ENCODE results near the gene ALOX15B.

Gene ALOX15B

DNA sequence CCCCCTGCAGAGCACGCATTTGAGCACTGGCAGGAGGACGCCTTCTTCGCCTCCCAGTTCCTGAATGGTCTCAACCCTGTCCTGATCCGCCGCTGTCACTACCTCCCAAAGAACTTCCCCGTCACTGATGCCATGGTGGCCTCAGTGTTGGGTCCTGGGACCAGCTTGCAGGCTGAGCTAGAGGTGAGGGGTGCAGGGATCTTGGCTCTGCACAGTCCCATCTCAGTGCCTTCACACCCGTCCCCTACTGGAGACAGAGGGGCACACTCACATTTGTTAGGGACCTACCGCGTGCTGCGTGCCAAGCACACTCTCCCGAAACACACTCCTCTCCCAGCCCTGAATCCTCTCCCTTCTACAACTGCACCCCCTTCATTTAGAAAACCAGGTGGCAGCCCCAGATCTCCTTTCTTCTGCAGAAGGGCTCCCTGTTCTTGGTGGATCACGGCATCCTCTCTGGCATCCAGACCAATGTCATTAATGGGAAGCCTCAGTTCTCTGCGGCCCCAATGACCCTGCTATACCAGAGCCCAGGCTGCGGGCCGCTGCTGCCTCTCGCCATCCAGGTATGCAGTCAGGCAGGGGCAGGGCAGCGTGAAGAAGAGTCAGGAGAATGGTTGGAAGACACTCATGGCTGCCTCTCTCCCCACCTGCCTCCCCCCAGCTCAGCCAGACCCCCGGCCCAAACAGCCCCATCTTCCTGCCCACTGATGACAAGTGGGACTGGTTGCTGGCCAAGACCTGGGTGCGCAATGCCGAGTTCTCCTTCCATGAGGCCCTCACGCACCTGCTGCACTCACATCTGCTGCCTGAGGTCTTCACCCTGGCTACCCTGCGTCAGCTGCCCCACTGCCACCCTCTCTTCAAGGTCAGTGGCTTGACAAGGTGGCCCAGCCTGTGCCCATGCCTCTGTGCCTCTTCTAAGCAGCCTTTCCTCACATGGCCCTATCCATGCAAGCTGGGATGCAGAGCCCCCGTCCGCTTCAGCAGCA is 6.3 kb downstream of the ALOX15B start:
- peaks cover 80% of the 10 kb centered on the region for H3K27me3 ChIP-seq (replicated peaks; ENCODE audit: insufficient read depth, low read length)
- H3K9me3 ChIP-seq (replicated peaks; ENCODE audit: insufficient read depth, low read length): no peaks in the 10 kb centered on the region
- no peaks in the 10 kb centered on the region for H3K79me2 ChIP-seq (ENCODE audit: low read length)
- no peak overlapping the region for H3K9ac ChIP-seq (ENCODE audit: low read length)
- no peak for TF ChIP-seq EZH2phosphoT487 (IDR thresholded peaks at IDR 0.05; ENCODE audit: low read length)
- TF ChIP-seq EZH2 (optimal IDR thresholded peaks at IDR 0.05; ENCODE audit: low read depth, low read length): no peak
- no peak for TF ChIP-seq CTCF (IDR thresholded peaks at IDR 0.05; ENCODE audit: low read length)
- no peaks in the 10 kb centered on the region for H3K9me2 ChIP-seq (replicated peaks; ENCODE audit: insufficient read depth, low read length)
- H3K4me3 ChIP-seq (ENCODE audit: low read length): no peak overlapping the region
- no peak overlapping the region for H3K27ac ChIP-seq (ENCODE audit: low read length)
- H3K36me3 ChIP-seq (replicated peaks; ENCODE audit: insufficient read depth, low read length): no peaks in the 10 kb centered on the region
- no peak overlapping the region for H2AFZ ChIP-seq (ENCODE audit: low read length)
- no peak overlapping the region for H3K4me2 ChIP-seq (ENCODE audit: low read depth, low read length)
- H3F3A ChIP-seq (ENCODE audit: insufficient read depth, low read length): no peaks in the 10 kb centered on the region
- no peak for DNase-seq
- H3K4me1 ChIP-seq (ENCODE audit: low read length): no peaks in the 10 kb centered on the region
- no peaks in the 10 kb centered on the region for H4K20me1 ChIP-seq (ENCODE audit: insufficient read depth, low read length)

DNA sequence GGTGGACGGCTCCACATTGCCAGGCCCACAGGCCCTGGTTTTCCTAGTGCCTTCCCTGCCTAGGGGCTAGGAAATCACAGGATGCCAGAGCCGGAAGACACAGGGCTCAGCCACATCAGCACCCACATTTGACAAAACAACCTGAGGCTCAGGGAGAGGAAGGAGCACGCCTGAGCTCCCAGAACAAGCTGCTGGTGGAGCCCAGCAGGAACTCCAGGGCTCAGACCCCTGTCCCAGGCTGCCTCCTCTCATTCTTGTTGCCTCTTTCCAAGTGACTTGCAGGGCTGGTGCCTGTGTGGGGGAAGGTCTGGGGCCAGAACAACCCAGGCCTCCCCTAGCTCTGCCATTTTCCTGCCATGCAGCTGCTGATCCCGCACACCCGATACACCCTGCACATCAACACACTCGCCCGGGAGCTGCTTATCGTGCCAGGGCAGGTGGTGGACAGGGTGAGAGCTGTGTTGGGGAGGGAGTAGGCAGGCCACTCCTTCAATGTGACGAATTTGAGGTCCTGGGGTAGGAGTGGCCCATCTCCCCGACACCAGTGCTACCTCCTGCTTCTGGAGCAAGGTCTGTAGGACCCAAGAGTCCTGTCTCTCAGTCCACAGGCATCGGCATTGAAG is 7.6 kb downstream of the ALOX15B start:
- Histone ChIP-seq H4K20me1 (ENCODE audit: insufficient read depth, low read length) (no peaks in the 10 kb centered on the region), H3K4me2 (ENCODE audit: low read depth, low read length) (no peak overlapping the region), H3F3A (ENCODE audit: insufficient read depth, low read length) (no peaks in the 10 kb centered on the region), H3K9me2 (replicated peaks; ENCODE audit: insufficient read depth, low read length) (no peaks in the 10 kb centered on the region), H2AFZ (ENCODE audit: low read length) (no peak overlapping the region), H3K4me3 (ENCODE audit: low read length) (no peak overlapping the region), H3K9me3 (replicated peaks; ENCODE audit: insufficient read depth, low read length) (no peaks in the 10 kb centered on the region), H3K9ac (ENCODE audit: low read length) (no peak overlapping the region), H3K27ac (ENCODE audit: low read length) (no peak overlapping the region), H3K4me1 (ENCODE audit: low read length) (no peaks in the 10 kb centered on the region), H3K79me2 (ENCODE audit: low read length) (no peaks in the 10 kb centered on the region), H3K27me3 (replicated peaks; ENCODE audit: insufficient read depth, low read length) (peaks cover 80% of the 10 kb centered on the region), H3K36me3 (replicated peaks; ENCODE audit: insufficient read depth, low read length) (no peaks in the 10 kb centered on the region)
- DNase-seq: no peak
- no peak for TF ChIP-seq EZH2phosphoT487 (IDR thresholded peaks at IDR 0.05; ENCODE audit: low read length)
- TF ChIP-seq CTCF (IDR thresholded peaks at IDR 0.05; ENCODE audit: low read length): no peak
- no peak for TF ChIP-seq EZH2 (optimal IDR thresholded peaks at IDR 0.05; ENCODE audit: low read depth, low read length)

DNA sequence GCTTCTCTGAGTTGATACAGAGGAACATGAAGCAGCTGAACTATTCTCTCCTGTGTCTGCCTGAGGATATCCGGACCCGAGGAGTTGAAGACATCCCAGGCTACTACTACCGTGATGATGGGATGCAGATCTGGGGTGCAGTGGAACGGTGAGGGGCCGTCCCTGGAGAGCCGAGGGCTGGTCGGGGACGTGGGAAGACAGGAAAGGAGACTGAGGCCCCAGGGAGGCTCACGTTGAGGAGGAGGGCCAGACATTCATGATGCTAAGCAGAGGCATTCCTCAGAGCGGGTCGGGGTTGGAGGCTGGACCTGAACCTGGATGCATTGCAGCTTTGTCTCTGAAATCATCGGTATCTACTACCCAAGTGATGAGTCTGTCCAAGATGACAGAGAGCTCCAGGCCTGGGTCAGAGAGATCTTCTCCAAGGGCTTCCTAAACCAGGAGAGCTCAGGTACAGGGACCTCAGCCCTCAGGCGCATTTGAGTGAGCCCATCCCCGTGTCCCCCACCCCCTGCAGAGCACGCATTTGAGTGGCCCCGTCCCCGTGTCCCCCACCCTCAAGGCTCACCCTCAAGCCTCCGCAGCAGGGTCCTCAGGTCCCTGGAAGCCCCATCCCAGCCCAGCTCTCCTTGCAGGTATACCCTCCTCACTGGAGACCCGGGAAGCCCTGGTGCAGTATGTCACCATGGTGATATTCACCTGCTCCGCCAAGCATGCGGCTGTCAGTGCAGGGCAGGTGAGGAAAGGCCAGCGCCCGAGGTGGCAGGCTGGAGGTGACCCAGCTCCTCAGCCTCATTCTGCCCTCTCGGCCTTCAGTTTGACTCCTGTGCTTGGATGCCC is 8.3 kb downstream of the ALOX15B start:
- Histone ChIP-seq H3K9me3 (replicated peaks; ENCODE audit: insufficient read depth, low read length) (no peaks in the 10 kb centered on the region), H3K4me3 (ENCODE audit: low read length) (no peak overlapping the region), H4K20me1 (ENCODE audit: insufficient read depth, low read length) (no peaks in the 10 kb centered on the region), H3K79me2 (ENCODE audit: low read length) (no peaks in the 10 kb centered on the region), H3K36me3 (replicated peaks; ENCODE audit: insufficient read depth, low read length) (no peaks in the 10 kb centered on the region), H3F3A (ENCODE audit: insufficient read depth, low read length) (no peaks in the 10 kb centered on the region), H3K27me3 (replicated peaks; ENCODE audit: insufficient read depth, low read length) (peaks cover 87% of the 10 kb centered on the region), H3K9ac (ENCODE audit: low read length) (no peak overlapping the region), H3K9me2 (replicated peaks; ENCODE audit: insufficient read depth, low read length) (no peaks in the 10 kb centered on the region), H3K4me1 (ENCODE audit: low read length) (no peaks in the 10 kb centered on the region), H3K4me2 (ENCODE audit: low read depth, low read length) (no peak overlapping the region), H2AFZ (ENCODE audit: low read length) (no peak overlapping the region), H3K27ac (ENCODE audit: low read length) (no peak overlapping the region)
- TF ChIP-seq EZH2 (optimal IDR thresholded peaks at IDR 0.05; ENCODE audit: low read depth, low read length) (no peak), EZH2phosphoT487 (IDR thresholded peaks at IDR 0.05; ENCODE audit: low read length) (no peak), CTCF (IDR thresholded peaks at IDR 0.05; ENCODE audit: low read length) (no peak)
- DNase-seq: no peak
